Measurements from ENCODE around the gene CENPM.

CENPM gene, protein sequence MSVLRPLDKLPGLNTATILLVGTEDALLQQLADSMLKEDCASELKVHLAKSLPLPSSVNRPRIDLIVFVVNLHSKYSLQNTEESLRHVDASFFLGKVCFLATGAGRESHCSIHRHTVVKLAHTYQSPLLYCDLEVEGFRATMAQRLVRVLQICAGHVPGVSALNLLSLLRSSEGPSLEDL
- 10.3 to 21.5 reads per million in 2 donors for total RNA-seq

GRCh38 chr22:41946629-41947423, at the start of gene CENPM:
CENPM (minus strand) TSS chr22:41947152; CDS start chr22:41947076, 76 bp downstream.
- peak; percentile 71 to 95 (median 84) for DNase-seq

- DNase-seq = no peak
Observed at GRCh38 chr22:41995211-41995610, 48.3 kb upstream of the CENPM start.

- no peak for DNase-seq
Observed at GRCh38 chr22:41992496-41992895, 45.5 kb upstream of the CENPM start.

- no peak for DNase-seq
Observed at GRCh38 chr22:41991111-41991510, 44.2 kb upstream of the CENPM start.

- DNase-seq = no peak
Observed at GRCh38 chr22:41989246-41989645, 42.3 kb upstream of the CENPM start.

DNA sequence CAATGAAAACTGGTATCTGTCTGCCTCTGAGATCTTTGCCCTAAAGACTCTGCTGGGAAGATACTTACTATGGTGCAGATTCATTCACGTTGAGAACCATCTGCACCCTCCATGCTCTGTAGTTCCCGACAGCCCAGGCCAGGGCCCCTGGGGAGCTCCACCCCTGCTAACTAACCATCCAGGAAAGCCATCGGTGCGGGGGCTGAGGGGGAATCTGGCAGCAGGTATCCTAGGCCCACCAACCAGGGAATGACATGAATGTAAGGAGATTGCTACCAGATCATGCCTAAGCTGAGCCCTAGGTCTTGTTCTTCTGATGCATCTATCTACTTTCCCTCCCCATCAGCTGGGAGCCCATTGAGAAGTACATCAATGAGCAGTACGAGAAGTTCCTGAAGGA, 40.3 kb upstream of the CENPM start:
- no peak for DNase-seq

DNA sequence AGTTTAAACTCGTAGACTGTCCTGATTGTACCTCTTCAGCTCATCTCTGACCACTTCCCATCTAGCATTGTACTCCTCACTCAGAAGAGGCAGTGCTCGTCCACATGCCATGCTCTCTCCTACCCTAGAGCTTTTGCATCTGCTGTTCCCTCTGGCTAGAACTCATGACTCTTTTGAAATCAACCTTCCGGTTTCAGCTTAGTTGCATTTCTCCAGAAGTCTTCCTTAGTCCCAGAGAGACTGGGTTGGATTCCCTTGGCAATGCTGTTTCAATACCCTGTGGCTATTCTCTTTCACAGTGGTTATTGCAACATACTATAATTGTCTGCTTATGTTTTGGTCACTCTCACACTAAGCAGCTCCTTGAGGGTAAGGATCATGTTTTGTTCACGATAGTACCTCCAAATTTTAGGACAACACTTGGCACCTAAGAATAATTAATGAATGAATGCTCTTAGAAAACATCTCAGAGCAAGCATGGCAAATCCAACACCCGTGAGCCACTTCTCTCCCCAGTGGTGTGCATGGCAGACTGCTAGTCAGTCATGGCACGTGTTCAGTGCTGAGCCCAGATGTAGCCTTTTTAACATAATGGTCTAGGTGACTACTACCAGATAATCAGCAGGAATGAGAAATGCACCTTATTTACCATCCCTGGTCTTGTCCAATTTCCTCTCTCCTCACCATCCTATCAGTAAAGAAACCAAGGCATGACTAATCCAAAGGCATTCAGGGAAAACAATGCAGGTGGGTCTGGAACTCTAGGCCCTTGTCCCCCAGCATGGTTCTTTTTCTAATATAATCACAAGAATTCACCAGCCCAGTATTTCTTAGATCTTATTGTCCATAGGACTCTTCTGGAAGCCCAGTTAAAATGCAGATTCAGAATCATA, 36.8 kb upstream of the CENPM start:
- DNase-seq = no peak

- DNase-seq = no peak
Observed at GRCh38 chr22:41982865-41983264, 35.9 kb upstream of the CENPM start.

DNA sequence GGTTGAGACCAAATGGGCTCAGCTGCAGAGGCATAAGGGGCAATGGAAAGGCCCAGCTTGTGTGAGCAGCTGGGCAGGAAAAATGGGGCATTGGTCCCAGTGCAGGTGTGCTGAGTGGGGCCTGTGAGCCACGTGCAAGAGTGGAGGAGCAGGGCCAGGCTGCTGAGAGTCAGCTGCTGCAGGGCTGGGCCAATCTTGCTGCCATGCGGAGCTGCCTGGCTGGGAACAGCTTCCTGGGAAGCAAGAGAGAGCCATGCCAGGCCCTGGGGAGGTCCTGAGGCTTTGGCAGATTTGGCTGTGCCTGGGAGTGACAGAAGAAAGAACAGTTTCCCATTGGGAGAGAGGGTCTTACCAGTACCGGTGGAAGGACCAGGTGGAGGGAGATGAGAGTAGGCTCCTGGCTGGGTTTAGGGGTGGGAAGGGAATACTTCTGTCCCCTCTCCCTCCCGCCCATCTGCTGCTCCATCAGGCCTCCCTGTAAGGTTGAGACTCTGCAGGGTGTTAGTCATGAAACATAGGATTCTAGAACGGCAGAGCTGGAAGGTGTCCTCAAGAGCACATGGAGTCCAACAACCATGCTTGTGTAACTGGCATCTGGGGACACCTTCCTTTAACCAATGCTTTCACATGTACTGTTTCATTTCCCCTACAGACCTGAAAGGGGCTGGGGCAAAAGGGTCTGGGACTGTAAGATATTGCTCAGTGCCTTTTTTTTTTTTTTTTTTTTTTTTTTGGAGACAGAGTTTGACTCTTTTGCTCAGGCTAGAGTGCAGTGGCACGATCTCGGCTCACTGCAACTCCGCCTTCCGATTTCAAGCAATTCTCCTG, 32.7 kb upstream of the CENPM start:
- no peak for DNase-seq

DNA sequence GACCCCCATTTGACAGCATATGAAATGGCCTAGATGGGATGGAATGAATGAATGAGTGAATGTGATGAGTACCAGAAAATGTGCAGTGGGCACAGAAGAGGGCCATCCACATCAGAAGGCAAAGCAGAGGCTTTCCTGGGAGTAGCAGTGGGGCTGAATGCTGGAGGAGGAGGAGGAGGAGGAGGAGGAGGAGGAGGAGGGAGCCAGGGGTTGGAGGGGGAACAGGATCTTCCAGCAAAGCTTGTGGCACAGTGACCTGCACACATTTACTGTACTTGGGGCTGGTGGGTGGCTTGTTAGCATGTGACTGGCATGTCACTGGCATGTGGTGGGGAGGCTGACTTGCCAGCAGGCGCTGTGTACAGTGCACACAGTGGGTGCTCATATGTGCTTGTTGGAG, 31.8 kb upstream of the CENPM start:
- DNase-seq = no peak

DNA sequence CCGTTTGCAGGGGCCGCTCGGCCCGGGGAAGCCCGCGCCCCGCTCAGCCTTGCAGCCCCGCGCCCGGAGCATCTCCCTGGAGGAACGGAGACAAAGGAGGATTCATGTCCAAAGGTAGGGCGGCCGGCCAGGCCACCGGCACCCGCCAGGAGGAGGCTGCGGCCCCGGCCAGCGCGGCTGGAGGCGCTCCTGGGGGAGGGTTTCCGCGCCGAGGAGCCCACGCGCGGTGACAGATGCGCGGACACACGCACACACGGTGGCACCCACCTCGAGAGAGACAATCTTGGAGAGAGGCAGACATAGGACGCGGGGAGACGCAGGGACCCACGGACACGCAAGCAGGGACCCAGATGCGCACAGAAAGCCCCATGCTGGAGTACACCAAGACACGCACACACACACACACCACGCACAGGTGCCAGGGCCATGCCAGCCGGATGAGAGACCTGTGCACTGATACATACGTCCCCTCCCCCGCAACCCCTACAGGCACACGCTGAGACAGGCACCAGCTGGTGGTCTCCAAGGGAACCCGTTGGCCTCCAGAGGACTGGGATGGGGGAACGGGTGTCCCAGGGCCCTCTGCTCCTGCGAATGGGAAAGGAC, 30.1 kb upstream of the CENPM start:
- peak in 1 of 5 experiments; percentile 56 for DNase-seq

DNA sequence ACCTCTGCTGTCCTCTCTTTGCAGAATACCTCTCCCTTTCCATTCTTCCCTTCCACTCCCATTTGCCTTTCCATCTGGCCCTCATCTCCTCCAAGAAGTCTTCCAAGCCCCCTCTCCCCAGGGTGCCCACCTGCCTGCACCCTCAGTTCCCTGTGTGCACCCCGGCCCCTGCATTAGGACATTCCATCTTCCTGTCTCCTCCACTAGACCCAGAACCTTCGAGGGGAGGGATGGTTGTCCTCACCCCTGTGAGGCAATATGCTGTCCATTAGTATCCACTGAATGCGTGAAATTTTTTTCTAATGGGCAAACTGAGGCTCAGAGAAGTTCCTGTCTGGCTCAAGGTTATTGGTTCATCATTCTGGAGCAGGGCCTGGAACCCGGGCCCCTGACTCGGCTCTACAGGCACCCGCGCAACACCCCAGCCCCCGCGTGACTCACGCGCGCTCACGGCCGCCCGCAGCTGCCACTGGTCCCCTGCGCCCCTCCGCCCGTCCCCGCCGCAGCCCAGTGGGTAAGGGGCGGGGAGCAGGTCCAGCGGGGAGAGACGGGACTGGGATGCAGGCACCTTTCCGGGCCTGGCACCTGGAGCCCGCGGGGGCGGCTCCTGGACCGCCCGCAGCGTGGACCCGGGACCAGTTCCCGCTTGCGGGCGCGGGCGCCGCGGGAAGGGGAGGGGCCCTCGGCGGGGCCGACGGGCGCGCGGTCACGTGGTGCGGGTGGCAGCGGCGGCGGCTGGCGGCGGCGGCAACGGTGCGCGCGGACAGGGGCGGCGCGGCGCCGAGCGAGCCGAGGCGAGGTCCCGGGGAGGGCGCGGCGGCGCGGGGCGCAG, 29.3 kb upstream of the CENPM start:
- DNase-seq = peak; percentile 22 to 72 (median 34)

DNA sequence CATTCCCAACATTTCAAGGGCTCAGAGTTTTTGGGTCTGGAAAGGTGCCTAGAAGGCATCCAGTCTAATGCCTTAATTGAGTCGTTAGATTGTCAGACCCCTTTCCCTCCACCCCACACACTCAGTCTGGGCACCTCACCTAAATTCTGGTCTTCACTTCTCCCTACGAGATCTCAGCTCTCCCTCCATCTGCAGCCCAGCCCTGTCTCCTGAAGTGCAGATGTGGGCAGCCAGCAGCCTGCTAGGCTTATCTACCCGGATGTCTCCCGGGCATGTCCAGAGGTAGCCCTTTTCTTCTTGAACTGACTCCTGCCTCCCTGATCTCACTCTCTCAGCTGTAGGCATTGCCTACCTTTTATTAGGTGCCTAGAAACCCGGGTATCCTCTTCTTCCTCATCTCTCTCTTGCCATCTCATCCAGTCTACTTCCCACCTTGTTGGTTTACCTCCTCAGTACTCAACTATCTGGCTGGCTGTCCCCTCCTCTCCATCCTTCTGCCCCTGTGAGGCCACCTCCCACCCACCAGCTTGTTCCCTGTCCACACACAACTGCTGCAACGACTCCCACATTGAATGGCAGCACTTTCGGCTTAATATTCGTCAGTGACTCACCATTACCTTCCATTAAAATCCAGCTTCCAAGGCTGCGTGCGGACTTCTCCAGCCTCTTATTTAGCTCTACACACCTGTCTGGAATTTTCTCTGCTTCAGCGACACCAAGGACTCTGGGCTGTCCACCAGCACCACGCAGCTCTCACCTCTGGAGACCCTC, 28.5 kb upstream of the CENPM start:
- no peak for DNase-seq

DNA sequence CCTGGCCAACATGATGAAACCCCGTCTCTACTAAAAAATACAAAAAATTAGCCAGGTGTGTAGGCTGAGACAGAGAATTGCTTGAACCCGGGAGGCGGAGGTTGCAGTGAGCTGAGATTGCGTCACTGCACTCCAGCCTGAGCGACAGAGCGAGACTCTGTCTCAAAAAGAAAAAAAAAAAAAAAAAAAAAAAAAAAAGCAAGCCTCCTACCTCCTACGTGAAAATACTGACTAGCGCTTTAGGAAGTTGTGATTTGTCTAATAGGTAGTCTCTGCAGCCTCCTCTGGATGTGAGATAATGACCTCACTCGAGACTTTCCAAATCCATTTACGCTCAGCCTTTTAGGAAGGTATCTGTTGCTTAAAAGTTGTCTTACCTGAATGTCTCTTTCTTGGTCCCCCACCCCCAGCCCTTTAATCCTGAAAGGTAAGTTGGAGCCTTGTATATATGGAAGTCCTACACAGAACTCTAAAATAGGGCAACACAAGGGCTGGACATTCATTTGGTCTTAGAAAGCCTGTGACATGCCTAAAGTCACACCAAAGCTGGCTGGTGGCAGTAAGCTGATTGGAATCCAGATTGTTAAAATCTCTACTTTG, 27.8 kb upstream of the CENPM start:
- peak in 1 of 5 experiments; percentile 30 for DNase-seq

- DNase-seq = no peak
Observed at GRCh38 chr22:41971431-41971830, 24.5 kb upstream of the CENPM start.

GRCh38 chr22:41970601-41971000, 23.6 kb upstream of the CENPM start:
- no peak for DNase-seq

DNA sequence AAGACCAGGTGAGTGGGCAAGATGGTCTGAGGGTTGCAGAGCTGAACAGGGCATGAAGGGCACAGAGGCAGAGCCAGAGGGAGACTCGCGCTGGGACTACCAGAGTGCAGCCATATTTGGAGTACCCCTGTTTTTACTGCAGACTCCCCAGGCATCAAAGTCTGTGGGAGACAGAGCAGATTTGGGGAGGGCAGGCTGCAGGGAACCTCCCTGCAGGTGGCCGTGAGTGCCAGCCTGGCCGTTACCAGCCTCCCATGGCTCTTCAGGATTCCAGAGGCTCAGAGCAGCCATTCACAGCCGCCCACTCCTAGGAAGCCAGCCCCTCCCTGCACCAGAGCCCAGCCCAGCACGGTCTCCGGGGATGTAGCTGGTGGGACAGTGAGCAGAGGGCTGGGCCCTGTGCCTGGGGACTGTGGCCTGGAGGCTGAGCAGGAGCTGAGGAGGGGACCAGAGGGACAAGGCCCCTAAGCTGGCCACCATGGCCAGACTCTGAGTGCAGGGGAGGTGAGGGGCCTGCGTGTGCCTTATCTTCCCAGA, 22.2 kb upstream of the CENPM start, which contains the start of gene SEPTIN3:
Gene SEPTIN3, plus strand, starts transcription at position 334 of the 537 bp plus-strand sequence. CDS start 2,050 bp downstream, outside the sequence.
- DNase-seq = no peak

- no peak for DNase-seq
Observed at GRCh38 chr22:41968601-41969000, 21.6 kb upstream of the CENPM start.

- DNase-seq = peak in 2 of 5 experiments; percentile 11 to 79
Observed at GRCh38 chr22:41966607-41967240, 19.8 kb upstream of the CENPM start.
